ENCODE measurements around the gene EAPP.
"Not testable (repeated sequence)": the region's sequence is repeated elsewhere in the genome, so short reads cannot be mapped to it uniquely, and the experiment has no call there.

EAPP gene

GRCh38 chr14:34482463-34482862 is 57.0 kb downstream of the EAPP start:
- DNase-seq (ENCODE audit: low read depth): no peak

GRCh38 chr14:34479694-34480093 is 59.8 kb downstream of the EAPP start:
- DNase-seq (ENCODE audit: low read depth): no peak

- DNase-seq (ENCODE audit: low read depth): no peak
Measured at GRCh38 chr14:34478261-34478660, 61.2 kb downstream of the EAPP start.

- not testable (repeated sequence) for DNase-seq (ENCODE audit: low read depth)
Measured at GRCh38 chr14:34476036-34476435, 63.5 kb downstream of the EAPP start.

GRCh38 chr14:34475163-34475562 is 64.3 kb downstream of the EAPP start:
- no peak for DNase-seq (ENCODE audit: low read depth)

GRCh38 chr14:34474187-34474679 is 65.3 kb downstream of the EAPP start:
- DNase-seq (ENCODE audit: low read depth): no peak

GRCh38 chr14:34472706-34473279 is 66.7 kb downstream of the EAPP start:
- no peak for DNase-seq (ENCODE audit: low read depth)

GRCh38 chr14:34470319-34470718 is 69.2 kb downstream of the EAPP start:
- DNase-seq (ENCODE audit: low read depth): no peak

GRCh38 chr14:34466691-34467090 is 72.8 kb downstream of the EAPP start:
- DNase-seq (ENCODE audit: low read depth): no peak

Measured in stimulated activated CD8-positive, alpha-beta memory T cell treated with anti-CD3 and anti-CD28 coated beads, Interleukin-12 subunit alpha, Interleukin-12 subunit beta, amount 100 ng/mL, for 4 hours (primary cell).